Gastrocnemius medialis (tissue), 4 donors: ENCODE measurements around the gene BCL2A1.

Source experiments
- POLR2A ChIP-seq, 2 donors: fragments of 450-650 bp; IDR thresholded peaks; one replicate each; pipeline ENCODE4 v1.6.1; 2017; ENCODE audit warnings: antibody characterized with exemption in 2 of 2, mild to moderate bottlenecking in 2 of 2, moderate library complexity in 2 of 2
- TF ChIP-seq, protein P1 (sequence below), 5 experiments: fragments of 450-650 bp in 3 of 5; fragments of 200-600 bp in 2 of 5; sonication (generic) in 2 of 5; IDR thresholded peaks in 4 of 5; conservative IDR thresholded peaks in 1 of 5; 1 replicate in 4 of 5; 2 replicates in 1 of 5; pipeline ENCODE4 v1.5.1; 2016 to 2019; ENCODE audit warnings: antibody characterized with exemption in 5 of 5, mild to moderate bottlenecking in 3 of 5, moderate library complexity in 3 of 5

DNA sequence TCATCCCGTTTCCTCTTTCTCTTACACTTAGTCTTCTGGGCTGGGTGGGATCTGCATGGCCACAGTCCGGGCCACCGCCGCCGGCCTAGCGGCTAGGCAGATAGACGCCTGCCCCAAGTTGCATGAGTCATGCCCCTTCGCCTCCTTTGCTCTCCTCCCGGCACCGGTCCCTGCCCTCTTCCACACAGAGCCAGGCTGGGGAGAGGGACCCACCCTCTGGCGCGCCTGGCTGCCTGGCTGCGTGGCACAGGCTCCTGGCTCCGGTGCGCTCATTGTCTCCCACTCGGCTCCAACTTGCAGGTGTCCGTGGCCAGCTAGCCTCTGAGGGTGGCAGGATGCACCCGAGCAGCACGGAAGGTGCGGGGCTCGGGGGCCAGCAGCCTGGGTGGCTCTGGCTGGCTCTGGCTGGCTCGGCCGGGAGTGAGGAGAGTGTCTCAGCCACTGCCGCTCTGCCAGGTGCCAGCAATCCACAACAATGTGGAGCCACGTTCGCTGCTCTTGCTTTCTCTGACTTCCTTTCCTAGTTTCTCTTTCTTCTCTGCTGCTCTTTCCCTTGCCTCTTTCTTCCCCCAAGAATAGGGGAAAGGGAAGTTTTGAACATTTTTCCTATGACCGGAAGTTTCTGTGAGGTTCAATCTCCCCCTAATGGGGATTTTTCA, 51.8 kb downstream of the BCL2A1 start:
- TF ChIP-seq POLR2A (IDR thresholded peaks at IDR 0.05) = no peak
- TF ChIP-seq, protein P1, sequence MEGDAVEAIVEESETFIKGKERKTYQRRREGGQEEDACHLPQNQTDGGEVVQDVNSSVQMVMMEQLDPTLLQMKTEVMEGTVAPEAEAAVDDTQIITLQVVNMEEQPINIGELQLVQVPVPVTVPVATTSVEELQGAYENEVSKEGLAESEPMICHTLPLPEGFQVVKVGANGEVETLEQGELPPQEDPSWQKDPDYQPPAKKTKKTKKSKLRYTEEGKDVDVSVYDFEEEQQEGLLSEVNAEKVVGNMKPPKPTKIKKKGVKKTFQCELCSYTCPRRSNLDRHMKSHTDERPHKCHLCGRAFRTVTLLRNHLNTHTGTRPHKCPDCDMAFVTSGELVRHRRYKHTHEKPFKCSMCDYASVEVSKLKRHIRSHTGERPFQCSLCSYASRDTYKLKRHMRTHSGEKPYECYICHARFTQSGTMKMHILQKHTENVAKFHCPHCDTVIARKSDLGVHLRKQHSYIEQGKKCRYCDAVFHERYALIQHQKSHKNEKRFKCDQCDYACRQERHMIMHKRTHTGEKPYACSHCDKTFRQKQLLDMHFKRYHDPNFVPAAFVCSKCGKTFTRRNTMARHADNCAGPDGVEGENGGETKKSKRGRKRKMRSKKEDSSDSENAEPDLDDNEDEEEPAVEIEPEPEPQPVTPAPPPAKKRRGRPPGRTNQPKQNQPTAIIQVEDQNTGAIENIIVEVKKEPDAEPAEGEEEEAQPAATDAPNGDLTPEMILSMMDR (IDR thresholded peaks at IDR 0.05 in 4 of 5, conservative IDR thresholded peaks at IDR 0.05 in 1 of 5) = no peak
